HG03103 (cell line): ENCODE results near the gene DNAAF1.
"Not testable (repeated sequence)": the region's sequence is repeated elsewhere in the genome, so short reads cannot be mapped to it uniquely, and the experiment has no call there.

Experiments
- ATAC-seq: cut with Tn5 transposase; IDR thresholded peaks from one replicate; pipeline ENCODE4 v1.9.1; 2021; ENCODE audit warnings: low read depth; ENCODE audit not compliant: unreplicated experiment

The DNAAF1 gene

DNA sequence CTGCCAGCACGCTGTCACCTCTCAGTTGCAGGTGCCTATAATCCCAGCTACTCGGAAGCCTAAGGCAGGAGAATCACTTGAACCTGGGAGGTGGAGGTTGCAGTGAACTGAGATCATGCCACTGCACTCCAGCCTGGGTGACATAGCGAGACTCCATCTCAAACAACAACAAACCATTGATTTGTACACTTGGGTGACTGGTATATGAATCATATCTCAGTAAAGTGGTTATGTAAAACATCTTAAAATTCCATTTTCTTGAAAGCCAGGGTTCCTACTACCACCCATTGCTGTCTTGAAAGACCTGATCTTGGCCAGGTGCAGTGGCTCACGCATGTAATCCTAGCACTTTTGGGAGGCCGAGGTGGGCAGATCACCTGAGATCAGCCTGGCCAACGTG is 60.0 kb downstream of the DNAAF1 start:
- not testable (repeated sequence) for ATAC-seq

DNA sequence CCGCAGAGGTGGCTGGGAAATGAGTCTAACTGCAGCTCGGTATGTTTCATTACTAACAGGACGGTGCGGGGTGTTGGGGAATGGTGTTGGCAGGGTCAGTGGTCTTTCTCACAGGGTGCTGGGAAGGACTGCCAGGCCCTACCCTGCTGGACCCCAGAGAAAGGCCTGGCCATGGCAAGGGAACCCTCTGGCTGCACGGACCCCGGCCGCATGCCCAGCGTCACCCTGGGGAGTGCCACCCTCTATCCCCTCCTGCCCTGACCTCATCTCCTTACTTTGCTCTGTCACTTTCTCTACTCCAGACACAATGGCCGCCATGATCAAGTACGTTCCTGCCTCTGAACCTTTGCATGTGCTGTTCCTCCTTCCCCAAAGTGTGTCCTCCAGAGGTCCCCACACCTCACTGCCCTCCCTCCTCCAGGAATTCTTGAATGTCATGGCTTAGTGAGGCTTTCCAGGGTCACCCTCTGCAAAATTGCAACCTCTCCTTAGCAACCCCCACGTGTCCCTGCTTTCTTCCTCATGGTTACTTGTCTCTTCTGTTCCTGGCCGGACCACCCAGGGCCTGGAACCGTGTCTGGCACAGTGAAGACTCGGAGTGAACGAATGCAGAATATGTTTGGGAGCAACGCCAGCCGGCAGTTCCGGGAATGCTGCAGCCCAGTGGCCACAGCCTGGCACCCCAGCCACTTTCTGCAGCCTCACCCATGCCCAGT is 61.0 kb downstream of the DNAAF1 start:
- no peak for ATAC-seq

DNA sequence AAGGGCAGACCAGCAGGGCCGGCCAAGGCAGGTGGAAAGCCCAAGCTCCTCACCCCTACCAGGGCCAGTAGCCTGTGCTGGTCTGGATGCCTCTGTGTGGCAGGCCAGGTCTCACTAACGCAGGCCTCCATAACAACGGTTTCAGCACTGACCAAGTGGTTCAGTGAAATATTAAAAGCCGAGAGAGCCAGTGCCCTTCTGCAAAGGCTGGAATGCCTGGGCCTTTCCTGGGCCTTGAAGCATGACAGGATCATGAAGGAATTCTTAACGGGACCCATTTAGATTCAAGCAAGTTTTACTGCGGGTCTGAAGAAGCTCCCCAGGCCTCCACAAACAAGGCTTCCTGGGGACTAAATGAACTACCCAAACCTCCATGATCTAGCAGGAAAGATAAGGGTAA is 62.1 kb downstream of the DNAAF1 start:
- ATAC-seq, result no peak

DNA sequence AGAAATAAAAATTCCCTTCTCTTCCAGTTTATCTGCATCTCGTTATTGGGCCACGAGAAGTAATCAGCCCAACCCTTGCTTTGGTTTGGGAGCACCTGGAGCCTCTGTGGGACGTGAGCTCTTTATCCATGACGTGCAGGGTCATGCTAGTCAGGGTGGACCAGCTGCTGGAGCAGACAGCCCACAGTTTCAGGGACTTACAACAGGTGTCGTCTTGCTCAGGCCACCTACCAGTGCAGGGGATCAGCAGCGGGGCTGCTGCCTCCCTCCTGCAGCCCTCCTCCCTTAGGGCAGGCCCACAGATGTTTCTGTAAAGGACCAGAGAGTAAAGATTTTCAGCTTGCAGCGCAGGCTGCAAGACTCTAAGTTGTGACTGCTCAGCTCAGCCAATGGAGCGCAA is 62.8 kb downstream of the DNAAF1 start:
- ATAC-seq, result no peak

DNA sequence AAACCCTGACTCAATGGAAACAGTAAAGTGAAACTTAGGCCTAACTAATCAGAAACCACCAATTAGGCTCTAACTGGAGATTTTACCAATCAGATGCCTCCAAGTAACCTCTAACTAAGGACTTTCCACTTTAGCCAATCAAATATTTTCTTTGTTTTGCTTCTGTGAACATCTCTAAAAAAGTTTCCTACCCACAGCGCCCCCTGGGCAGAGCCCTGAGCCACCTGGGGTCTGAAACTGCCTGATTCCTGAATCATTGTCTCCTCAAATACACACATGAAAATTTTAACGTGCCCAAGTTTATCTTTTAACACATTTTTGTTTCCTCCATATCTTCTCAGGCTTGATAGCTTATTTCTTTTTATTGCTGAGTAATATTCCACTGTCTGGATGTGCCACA is 64.9 kb downstream of the DNAAF1 start:
- ATAC-seq, result no peak

DNA sequence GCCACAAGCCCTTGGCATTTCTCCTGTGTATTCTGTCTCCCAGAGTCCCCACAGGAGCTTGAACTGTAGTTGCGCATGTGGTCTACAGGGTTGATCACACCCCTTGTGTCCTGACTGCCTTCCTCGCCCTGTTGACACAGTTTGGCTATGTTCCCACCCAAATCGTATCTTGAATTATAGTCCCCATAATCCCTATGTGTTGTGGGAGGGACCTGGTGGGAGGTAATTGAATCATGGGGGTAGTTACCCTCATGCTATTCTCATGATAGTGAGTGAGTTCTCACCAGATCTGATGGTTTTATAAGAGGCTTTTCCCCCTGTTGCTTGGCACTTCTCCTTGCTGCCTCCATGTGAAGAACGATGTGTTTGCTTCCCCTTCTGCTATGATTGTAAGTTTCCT is 67.0 kb downstream of the DNAAF1 start:
- ATAC-seq, result no peak

DNA sequence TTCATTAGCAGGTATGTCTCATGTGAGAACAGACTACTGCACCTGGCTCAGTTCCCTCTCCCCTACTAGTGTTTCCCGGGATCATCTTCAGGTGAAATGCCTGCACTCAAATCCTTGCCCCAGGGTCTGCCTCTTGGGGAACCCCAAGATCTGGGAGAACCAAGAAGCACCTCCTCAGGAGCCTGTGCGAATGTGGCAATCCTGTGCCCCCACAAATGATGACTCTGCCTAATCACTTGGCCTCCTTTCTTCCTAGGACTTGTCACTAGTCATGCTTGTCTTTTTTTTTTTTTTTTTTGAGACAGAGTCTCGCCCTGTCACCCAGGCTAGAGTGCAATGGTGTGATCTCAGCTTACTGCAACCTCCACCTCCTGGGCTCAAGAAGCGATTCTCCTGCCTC is 67.5 kb downstream of the DNAAF1 start:
- ATAC-seq, result no peak

DNA sequence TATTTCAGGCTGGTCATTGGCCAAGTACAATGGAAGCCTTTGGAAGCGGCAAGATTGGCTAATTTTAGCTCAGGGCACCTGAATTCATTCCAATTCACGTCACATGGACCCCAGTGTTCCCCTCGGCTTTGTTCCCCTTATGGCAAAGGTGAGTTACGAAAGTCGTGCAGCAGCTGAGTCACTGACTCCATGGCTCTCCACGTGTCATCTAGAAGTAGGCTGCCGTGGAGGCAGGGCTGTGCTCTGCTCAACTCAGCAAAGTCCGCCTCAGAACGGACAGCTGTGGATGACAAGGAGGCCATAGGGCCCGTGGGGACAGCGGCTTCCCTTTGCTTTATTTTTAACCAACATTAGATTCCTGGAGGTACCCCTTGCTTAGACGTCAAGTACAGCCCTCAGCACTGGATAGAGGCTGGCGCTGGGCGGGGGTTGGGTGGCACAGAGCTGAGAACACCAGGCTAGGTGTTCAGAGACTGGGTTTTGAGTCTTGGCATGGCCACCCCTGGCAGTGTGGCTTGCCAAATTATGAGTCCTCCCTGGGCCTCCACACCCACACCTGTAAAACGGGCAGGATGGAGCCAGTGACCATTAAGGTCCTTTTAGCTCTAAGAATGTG is 69.5 kb downstream of the DNAAF1 start:
- no peak for ATAC-seq

DNA sequence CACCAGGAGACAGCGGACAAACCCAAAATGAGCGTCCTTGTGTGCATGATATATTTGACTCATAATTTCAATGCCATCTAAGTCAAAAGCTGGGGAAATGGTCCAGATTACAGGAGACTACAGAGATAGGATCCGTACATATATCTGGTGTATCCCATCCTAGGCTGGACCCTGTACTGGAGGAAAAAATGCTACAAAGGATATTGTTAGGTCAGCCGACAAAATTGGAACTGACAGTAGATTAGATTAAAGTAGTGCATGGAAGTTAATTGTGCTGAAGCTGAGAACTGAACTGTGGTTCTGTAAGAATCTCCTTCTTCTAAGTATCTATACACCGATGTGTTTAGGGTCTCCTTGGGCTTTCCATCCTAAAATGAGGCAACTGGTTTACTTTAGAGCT is 70.4 kb downstream of the DNAAF1 start:
- ATAC-seq, result no peak

DNA sequence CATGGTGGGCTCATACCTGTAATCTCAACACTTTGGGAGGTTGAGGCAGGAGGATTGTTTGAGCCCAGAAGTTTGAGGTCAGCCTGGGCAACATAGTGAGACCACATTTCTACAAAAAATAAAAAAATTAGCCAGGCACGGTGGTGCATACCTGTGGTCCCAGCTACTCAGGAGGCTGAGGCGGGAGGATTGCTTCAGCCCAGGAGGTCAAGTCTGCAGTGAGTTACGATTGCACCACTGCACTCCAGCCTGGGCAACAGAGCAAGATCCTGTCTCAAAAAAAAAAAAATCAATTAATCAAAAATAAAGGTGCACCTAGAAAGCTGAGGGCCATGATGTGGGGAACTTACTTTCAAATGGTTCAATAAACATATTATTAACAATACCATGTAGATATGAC is 71.0 kb downstream of the DNAAF1 start:
- not testable (repeated sequence) for ATAC-seq

DNA sequence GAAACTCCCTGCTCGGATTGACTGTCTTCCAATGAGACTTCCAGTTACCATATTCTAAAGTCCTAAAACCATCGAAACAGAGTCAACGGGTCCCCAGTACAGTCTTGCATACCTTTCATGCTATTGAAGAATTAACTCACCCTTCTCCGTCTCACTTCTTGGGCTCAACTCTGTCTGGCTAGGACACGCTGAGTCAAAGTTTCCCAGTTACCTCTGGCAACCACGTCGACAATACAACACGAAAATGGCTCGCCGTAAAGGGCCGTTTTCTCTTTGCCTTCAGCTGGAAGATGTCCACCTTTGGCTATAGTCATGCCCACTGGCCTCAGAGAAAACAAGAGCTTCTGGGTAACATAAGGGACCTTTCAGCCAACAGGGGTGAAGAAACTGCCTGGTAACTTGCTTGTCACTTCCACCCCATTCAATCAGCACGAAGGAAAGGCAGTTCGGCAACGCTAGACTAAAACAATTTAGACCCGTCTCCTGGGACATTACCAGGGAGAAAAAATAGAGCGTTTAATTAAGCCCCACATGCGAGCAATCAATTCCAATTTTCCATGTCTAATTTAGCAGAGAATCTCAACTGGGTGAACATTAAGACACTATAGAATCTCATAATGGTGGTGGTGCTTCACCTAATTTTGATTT is 73.2 kb downstream of the DNAAF1 start:
- no peak for ATAC-seq

DNA sequence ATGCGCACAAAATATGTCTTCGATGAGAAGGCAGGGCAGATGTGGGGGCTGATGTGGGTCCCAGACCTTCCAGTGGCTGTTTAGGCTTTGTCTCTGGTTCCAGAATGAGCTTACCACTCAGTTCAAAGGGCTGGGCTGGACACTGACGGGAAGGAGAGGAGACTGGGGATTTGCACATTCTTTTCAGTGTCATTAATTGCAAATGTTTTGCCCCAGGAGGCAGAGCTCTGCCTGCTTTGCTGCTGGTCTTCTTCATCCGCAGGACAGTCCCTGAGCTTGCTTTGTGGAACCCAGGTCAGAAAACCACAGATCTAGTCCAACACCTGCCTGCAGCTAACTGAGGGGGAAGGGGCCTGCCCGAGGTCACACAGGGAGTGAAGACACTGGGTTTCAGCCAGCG is 73.8 kb downstream of the DNAAF1 start:
- no peak for ATAC-seq

DNA sequence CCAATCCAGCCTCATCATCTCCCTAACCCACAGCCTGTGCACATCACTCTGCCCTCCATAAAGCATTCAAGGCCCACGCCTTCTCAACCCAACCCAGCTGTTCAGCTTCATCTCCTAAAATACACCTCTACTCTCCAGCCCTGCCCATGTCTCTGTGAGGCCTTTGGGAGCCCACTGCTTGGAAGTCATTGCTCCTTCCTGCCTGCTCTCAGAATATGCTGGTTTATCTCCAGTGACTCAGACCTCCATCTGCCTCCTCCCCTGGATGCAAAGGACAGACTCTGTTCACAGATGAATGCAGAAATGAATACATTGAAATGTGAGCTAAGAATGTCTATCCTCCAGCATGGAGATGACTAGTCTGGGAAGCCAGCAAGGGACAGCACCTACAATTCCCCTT is 75.7 kb downstream of the DNAAF1 start:
- no peak for ATAC-seq

DNA sequence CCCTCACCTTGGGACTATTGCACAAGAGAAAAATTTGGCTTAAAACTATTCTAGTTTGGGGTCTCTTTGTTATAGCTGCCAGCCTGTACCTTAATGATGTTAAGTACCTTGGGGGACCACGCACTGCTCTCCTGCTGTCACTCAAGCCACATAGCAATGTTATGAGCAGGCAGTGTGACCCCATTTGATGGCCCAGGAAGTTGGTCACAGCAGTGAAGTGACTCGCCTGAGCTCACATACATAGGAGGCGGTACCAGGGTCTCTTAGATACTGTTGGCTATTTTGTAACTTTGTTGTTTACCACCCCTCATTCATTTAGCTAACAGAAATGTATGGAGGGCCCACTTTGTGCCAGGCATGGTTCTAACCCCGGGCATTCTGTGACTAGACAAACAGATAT is 78.3 kb downstream of the DNAAF1 start:
- ATAC-seq, result no peak

DNA sequence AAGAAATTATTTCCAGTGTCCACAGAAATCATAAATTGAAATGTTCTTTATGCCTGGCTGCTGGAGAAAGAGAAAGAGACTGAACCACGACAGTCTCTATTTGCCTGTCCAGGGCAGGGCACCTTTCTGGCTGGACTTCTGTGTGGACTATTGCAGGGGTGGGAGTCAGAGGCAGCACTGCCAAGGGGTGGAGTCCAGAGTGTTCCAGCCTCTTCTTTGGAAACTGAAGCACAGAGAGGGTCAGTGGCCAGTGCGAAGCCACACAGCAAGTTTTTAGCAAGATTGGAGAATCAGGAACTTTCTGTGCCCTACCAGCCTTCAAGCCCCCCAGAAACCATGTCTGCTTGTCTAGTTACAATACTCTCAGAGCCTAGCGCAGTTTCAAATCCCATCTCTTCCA is 79.4 kb downstream of the DNAAF1 start:
- ATAC-seq, result no peak

DNA sequence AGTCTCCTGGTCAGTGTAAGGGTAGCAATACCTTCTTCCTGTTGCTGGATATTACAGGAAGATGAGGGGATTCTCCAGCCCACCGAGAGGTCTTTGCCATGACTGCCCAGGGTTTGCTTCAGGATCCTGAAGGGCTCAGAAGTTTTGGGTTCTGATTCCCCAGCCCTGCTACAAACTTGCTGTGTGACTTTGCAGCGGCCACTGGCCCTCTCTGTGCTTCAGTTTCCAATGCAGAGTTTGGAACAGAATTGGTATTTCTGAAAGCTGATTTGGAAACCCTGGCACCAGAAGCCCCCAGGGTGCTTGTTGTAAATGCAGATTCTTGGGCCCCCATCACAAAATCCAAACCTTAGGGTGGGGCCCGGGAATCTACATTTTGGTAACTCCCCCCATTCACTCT is 80.0 kb downstream of the DNAAF1 start:
- no peak for ATAC-seq

DNA sequence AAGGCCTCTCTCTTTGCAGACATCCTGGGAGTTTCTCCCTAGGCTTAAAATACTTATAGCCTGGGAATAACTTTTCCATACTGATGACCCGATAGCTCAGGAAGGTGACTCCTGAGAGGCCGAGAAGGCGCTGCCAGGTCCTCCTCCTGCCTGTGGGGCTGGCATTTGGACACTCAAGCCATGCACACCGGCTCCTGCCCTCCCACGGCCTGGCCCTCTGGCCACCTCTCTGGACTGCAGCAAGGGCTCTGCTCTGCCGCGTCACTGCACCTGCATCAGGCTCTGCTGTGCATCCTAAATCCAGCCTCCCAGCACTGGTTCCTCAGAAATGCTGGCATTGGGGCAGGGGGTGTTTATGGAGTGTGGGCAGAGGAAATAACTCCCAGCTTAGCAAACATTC is 80.5 kb downstream of the DNAAF1 start:
- ATAC-seq, result no peak

DNA sequence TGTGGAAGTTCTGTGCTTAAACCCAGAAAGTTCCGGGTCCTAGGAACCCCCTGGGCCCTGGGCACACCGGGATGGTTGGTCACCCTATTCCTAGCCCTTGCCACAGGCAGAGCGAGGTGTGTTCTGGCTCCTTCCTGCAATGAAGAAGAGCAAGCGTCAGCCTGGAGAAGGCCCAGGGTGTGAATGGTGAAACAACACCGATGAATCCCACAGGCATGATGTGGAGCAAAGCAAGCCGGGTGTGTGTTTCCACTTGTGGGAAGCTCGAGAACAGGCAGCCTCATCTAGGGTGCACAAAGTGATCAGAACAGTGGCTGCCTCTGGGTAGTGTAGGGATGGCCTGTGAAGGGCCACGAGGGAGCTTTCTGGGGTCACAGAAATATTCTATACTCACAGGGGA is 80.9 kb downstream of the DNAAF1 start:
- ATAC-seq, result no peak
